Progenitor cell of endocrine pancreas (in vitro differentiated cells): Measurements from ENCODE around the gene CDH24. TPM values are rescaled to one million over a fixed set of nuclear protein-coding genes. Genes with fewer than 3 reads are reported as not detected.

ENCODE experiments used
- DNase-seq: peaks from one replicate; pipeline ENCODE4 v3.0.0; 2021; ENCODE audit warnings: low spot score; ENCODE audit not compliant: unreplicated experiment
- H3K27ac Mint-ChIP-seq: 2 replicates; pipeline ENCODE4 v1.8.0; 2021; ENCODE audit warnings: mild to moderate bottlenecking, moderate library complexity, mixed read lengths
- H3K27me3 Mint-ChIP-seq: 2 replicates; pipeline ENCODE4 v1.8.0; 2021; ENCODE audit warnings: mixed read lengths
- H3K36me3 Mint-ChIP-seq: 2 replicates; pipeline ENCODE4 v1.8.0; 2022; ENCODE audit warnings: mixed read lengths; ENCODE audit not compliant: insufficient read depth
- H3K4me1 Mint-ChIP-seq: 2 replicates; pipeline ENCODE4 v1.8.0; 2021; ENCODE audit warnings: low read depth, mixed read lengths
- H3K4me3 Mint-ChIP-seq: 2 replicates; pipeline ENCODE4 v1.8.0; 2021; ENCODE audit warnings: low read depth, mild to moderate bottlenecking, moderate library complexity, mixed read lengths
- H3K9me3 Mint-ChIP-seq: 2 replicates; pipeline ENCODE4 v1.8.0; 2021; ENCODE audit warnings: low read depth, mixed read lengths
- total RNA-seq: library from RNA; stranded (reverse); gene quantifications from 2 replicates; pipeline ENCODE4 v1.2.1, GENCODE V29; 2021
- TF ChIP-seq, protein P1 (sequence below): fragments of 200-600 bp; sonication (generic); IDR thresholded peaks from one replicate; pipeline ENCODE4 v1.5.0; 2021; ENCODE audit warnings: antibody characterized with exemption, mild to moderate bottlenecking; ENCODE audit not compliant: unreplicated experiment

The CDH24 gene
- total RNA-seq, 1 donor from 2014 or later: 25.1 TPM

DNA sequence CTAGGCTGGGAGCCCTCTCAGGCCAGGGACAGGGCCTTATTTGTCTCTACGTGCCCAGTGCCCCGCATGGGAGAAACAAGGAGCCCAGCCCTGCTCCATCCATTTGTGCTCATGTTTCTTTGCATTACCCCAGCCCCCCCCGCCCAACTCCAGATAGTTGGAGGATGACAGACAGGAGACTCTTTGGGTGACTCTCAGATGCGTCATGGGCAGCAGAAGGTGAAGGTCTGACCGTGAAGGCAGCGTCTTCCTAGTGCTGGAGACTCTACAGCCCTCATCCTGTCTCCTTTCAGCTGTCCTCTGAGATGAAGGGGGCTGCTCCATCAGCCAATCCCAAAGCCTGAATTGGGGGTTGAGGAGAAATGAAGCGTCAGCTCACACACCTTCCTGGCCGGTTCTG lies 15.6 kb downstream of the CDH24 start:
- TF ChIP-seq, protein P1, sequence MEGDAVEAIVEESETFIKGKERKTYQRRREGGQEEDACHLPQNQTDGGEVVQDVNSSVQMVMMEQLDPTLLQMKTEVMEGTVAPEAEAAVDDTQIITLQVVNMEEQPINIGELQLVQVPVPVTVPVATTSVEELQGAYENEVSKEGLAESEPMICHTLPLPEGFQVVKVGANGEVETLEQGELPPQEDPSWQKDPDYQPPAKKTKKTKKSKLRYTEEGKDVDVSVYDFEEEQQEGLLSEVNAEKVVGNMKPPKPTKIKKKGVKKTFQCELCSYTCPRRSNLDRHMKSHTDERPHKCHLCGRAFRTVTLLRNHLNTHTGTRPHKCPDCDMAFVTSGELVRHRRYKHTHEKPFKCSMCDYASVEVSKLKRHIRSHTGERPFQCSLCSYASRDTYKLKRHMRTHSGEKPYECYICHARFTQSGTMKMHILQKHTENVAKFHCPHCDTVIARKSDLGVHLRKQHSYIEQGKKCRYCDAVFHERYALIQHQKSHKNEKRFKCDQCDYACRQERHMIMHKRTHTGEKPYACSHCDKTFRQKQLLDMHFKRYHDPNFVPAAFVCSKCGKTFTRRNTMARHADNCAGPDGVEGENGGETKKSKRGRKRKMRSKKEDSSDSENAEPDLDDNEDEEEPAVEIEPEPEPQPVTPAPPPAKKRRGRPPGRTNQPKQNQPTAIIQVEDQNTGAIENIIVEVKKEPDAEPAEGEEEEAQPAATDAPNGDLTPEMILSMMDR: no peak
- peaks cover 7% of the 10 kb centered on the region for H3K27me3 Mint-ChIP-seq

DNA sequence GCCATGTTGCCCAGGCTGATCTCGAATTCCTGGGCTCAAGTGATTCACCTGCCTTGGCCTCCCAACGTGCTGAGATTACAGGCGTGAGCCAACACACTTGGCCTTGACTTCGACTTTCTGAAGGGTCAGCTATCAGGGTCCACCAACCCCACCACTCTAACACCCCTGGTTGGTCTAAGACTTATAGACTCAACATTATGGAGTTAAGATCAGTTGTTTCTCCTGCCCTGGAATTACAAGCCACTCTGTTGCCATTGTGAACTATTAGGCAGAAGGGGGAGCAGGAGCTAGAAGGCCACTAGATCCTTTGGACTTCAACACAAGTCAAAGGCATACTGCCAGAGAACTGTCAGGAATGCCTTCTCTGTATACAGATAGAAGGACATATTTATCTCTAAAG lies 17.2 kb downstream of the CDH24 start:
- H3K36me3 Mint-ChIP-seq: no peaks in the 10 kb centered on the region
- H3K27ac Mint-ChIP-seq: no peak overlapping the region
- peaks cover 2% of the 10 kb centered on the region for H3K4me1 Mint-ChIP-seq
- DNase-seq: no peak
- TF ChIP-seq, protein P1: no peak
- H3K9me3 Mint-ChIP-seq: no peaks in the 10 kb centered on the region
- H3K27me3 Mint-ChIP-seq: peaks cover 7% of the 10 kb centered on the region
- no peak overlapping the region for H3K4me3 Mint-ChIP-seq

More for the DNA sequence above, 15.6 kb downstream of the CDH24 start:
- Mint-ChIP-seq H3K27ac (no peak overlapping the region), H3K4me3 (no peak overlapping the region), H3K36me3 (no peaks in the 10 kb centered on the region), H3K4me1 (peaks cover 2% of the 10 kb centered on the region), H3K9me3 (no peaks in the 10 kb centered on the region)
- no peak for DNase-seq

DNA sequence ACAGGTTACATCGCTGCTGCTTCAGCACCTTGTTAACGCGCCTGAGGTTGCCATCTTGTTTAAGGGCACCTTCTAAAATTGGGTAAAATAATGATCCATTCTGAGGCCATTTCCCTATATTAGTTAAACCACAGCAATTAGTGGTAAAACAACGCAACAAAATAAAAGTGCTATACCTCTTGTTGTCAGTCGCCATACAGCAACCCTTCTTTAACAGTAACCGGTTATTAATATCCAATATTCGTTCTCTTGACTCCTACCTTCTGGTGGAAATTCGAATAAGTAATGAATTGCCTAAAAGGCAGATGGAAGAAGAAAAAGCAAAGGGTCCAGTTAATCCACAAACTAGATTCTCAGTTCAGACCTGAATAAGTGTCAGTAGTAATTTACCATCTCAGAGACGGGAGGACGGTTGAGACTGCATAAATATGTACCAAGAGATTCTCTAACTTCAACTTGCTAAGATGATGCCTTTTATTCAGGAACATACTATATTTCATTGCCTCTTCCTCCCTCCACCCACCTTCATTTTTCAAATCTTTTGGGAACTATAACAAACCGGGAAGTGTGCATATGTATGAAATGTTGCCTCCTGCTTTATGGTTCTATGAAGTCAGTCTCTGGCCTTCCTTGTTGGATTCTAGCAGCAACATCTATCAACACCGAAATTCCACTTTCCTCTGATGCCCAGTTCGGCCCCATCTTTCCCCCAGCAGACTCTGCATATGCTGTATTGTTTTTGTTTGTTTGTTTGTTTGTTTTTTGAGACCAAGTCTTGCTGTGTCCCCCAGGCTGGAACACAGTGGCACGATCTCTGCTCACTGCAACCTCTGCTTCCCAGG lies 21.8 kb downstream of the CDH24 start:
- H3K9me3 Mint-ChIP-seq: no peaks in the 10 kb centered on the region
- TF ChIP-seq, protein P1: no peak
- peak overlapping the region; percentile 97 for H3K27ac Mint-ChIP-seq
- peaks cover 13% of the 10 kb centered on the region for H3K36me3 Mint-ChIP-seq
- peak overlapping the region; percentile 80 for H3K4me3 Mint-ChIP-seq
- no peak for DNase-seq
- H3K27me3 Mint-ChIP-seq: no peaks in the 10 kb centered on the region
- H3K4me1 Mint-ChIP-seq: peaks cover 11% of the 10 kb centered on the region

DNA sequence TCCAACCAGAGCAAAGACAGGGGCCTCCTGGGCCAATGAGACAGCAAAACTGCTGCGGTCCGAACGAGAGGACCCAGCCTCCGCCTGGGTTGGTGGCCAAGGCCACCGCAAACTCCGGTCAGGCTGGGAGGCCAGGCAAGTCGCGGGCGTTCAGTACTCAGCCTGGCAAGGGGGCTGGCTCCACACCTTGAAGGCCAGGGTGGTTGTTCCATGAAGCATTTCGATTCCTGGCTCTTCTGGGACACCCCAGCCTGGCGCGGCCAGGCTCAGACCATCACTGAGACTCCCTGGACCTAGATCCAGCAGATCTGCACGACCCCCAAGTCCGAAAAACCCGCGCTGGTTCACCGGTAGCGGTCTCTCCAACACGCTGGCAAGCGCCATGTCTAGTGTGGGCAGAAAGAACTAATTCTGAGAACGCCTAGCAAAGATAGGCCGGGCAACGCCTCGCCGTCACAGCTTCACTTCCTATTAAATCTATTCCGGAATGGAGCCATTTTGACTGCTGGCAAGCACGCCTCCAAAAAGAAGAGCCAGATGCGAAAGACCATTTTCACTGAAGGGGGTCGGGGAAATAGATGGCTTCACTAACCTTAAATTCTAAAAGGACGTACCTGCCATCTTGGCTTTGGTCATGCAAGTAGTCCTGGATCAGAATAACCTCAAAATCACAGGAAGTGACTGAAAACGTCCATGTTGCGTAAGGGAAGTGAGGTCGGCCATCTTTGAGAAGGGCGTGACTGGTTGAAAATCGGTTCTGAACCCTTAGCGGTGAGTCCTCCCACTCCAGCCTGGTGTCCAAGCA lies 22.6 kb downstream of the CDH24 start, which contains the start of gene PSMB5:
PSMB5 (minus strand) TSS at position 403 of the 805 bp plus-strand sequence; CDS start at position 384, 19 bp downstream.
- Mint-ChIP-seq H3K27me3 (no peaks in the 10 kb centered on the region), H3K4me1 (peaks cover 11% of the 10 kb centered on the region), H3K9me3 (no peaks in the 10 kb centered on the region), H3K27ac (peak within 1 kb of the TSS; percentile 97), H3K4me3 (peak within 1 kb of the TSS; percentile 80), H3K36me3 (peaks cover 13% of the 10 kb centered on the region)
- DNase-seq: peak; percentile 64
- TF ChIP-seq, protein P1: no peak

DNA sequence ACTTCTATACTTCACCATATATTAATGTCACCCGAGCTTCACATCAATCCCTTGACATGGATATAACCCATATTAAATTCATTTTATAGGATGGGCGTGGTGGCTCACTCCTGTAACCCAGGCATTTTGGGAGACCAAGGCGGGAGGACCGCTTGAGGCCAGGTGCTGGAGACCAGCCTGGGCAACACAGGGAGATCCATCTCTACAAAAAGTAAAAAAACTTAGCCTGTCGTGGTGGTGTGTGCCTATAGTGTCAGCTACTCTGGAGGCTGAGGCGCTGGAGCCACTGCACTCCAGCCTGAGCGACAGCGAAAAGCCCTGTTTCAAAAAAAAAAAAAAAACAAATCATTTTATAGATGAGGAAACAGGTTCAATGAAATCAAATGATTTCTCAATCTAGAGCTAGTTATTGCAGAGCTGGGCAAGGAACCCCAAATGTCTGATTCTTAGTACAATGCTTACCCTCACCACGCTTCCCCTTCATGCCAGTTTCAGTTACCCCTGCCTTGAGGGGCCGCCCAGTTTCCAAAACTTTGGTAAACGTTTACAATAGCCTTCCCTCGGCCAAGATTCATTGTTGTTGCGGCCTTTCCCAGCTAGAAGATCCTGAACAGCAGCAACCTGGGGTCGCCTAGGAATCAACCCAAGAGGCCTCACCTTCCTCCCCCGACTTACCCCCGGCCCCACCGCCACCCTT lies 23.4 kb downstream of the CDH24 start:
- peak overlapping the region; percentile 97 for H3K27ac Mint-ChIP-seq

More for the DNA sequence above, 23.4 kb downstream of the CDH24 start:
- TF ChIP-seq, protein P1: no peak
- Mint-ChIP-seq H3K27me3 (no peaks in the 10 kb centered on the region), H3K4me1 (peaks cover 11% of the 10 kb centered on the region), H3K4me3 (peak overlapping the region; percentile 80), H3K36me3 (peaks cover 17% of the 10 kb centered on the region), H3K9me3 (no peaks in the 10 kb centered on the region)
- no peak for DNase-seq
